ENCODE data around the gene DHRS9.

The DHRS9 gene

DNA sequence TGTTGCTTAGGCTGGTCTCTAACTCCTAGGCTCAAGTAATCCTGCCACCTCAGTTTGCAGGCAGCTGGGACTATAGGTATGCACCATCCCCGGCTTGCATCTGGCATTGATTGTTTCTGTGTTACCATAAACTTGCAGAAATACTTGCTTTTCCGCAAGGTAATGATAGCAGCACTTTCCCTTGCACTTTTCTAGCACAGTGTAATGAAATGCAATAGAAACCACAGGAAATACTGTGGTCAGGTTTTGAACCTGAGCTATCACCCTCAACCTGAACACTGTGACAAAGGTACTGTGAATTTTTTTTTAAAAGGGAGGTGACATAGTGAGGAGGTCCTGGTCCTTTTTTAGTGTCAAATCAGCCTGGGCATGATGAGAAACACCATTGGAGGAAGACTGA lies 38.3 kb downstream of the DHRS9 start (continued):
- no peak for TF ChIP-seq ZNF560 (tag by site-specific recombination; IDR thresholded peaks at IDR 0.05; ENCODE audit: borderline replicate concordance)
- TF ChIP-seq ZNF221 (tag by site-specific recombination; IDR thresholded peaks at IDR 0.05; ENCODE audit: borderline replicate concordance): no peak
- no peak for TF ChIP-seq IKZF3 (tag by site-specific recombination; IDR thresholded peaks at IDR 0.05)
- no peak for TF ChIP-seq ZNF792 (tag by site-specific recombination; IDR thresholded peaks at IDR 0.05)
- TF ChIP-seq, protein P1, sequence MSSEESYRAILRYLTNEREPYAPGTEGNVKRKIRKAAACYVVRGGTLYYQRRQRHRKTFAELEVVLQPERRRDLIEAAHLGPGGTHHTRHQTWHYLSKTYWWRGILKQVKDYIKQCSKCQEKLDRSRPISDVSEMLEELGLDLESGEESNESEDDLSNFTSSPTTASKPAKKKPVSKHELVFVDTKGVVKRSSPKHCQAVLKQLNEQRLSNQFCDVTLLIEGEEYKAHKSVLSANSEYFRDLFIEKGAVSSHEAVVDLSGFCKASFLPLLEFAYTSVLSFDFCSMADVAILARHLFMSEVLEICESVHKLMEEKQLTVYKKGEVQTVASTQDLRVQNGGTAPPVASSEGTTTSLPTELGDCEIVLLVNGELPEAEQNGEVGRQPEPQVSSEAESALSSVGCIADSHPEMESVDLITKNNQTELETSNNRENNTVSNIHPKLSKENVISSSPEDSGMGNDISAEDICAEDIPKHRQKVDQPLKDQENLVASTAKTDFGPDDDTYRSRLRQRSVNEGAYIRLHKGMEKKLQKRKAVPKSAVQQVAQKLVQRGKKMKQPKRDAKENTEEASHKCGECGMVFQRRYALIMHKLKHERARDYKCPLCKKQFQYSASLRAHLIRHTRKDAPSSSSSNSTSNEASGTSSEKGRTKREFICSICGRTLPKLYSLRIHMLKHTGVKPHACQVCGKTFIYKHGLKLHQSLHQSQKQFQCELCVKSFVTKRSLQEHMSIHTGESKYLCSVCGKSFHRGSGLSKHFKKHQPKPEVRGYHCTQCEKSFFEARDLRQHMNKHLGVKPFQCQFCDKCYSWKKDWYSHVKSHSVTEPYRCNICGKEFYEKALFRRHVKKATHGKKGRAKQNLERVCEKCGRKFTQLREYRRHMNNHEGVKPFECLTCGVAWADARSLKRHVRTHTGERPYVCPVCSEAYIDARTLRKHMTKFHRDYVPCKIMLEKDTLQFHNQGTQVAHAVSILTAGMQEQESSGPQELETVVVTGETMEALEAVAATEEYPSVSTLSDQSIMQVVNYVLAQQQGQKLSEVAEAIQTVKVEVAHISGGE (tag by site-specific recombination; conservative IDR thresholded peaks at IDR 0.05; ENCODE audit: low read depth): no peak

DNA sequence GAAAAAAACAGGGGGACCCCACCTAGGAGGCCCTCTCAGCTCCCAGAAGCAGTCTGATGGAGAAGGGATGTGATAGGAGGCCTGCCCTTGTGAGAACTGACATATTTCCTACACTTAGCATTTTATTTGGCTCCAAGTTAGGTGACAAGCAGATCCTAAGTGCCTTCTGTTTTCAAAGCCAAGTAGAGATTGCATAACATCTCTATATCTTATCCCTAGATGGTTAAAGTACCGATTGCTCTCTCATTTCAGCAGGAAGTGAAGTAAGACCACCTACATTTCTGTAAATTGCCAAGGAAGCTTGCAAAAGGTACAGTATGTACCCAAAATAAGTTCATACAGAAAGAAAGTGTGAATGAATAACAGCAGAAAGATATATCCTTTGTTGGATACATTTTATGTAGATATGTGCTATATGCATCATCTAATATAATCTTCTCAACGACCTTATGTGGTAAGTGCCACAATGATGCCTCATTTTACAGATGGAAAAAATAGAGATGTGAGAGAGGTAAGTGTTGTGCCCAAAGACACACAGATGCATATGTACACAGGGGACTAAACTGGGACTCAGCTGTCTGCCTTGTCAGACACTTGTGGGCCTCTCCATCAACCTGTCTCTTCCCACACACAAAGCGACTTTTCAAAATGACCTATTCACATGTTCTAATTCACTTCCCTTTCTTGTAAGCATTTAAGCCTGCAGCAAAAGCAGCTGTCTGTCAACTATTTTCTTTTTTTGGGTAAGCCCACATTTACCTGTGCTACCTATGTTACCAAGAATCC lies 38.9 kb downstream of the DHRS9 start:
- no peaks in the 10 kb centered on the region for H3K9me3 ChIP-seq (ENCODE audit: control insufficient read depth, insufficient read depth, low read depth, low read length)
- H3K27ac ChIP-seq (ENCODE audit: extremely low read depth, low read depth, low read length): no peak overlapping the region
- TF ChIP-seq ZNF621 (tag by site-specific recombination; IDR thresholded peaks at IDR 0.05): no peak
- TF ChIP-seq FEZF1 (tag by site-specific recombination; IDR thresholded peaks at IDR 0.05): no peak
- TF ChIP-seq ZNF248 (tag by site-specific recombination; IDR thresholded peaks at IDR 0.05): no peak
- TF ChIP-seq KLF1 (tag by site-specific recombination; IDR thresholded peaks at IDR 0.05): no peak
- TF ChIP-seq OVOL3 (tag by site-specific recombination; IDR thresholded peaks at IDR 0.05): no peak
- TF ChIP-seq ZNF776 (tag by site-specific recombination; IDR thresholded peaks at IDR 0.05; ENCODE audit: borderline replicate concordance): no peak
- TF ChIP-seq ZNF791 (tag by site-specific recombination; IDR thresholded peaks at IDR 0.05): no peak
- no peak for TF ChIP-seq ZNF37A (tag by site-specific recombination; IDR thresholded peaks at IDR 0.05)
- no peak for TF ChIP-seq ZBTB7A (tag by site-specific recombination; IDR thresholded peaks at IDR 0.05; ENCODE audit: low read depth)
- TF ChIP-seq ZNF112 (tag by site-specific recombination; IDR thresholded peaks at IDR 0.05): no peak
- TF ChIP-seq, protein P2, sequence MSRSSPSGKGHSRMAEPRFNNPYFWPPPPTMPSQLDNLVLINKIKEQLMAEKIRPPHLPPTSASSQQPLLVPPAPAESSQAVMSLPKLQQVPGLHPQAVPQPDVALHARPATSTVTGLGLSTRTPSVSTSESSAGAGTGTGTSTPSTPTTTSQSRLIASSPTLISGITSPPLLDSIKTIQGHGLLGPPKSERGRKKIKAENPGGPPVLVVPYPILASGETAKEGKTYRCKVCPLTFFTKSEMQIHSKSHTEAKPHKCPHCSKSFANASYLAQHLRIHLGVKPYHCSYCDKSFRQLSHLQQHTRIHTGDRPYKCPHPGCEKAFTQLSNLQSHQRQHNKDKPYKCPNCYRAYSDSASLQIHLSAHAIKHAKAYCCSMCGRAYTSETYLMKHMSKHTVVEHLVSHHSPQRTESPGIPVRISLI (tag by site-specific recombination; IDR thresholded peaks at IDR 0.05): no peak
- no peak for TF ChIP-seq KLF9 (tag by site-specific recombination; IDR thresholded peaks at IDR 0.05; ENCODE audit: low read depth)
- no peak for TF ChIP-seq ZNF157 (tag by site-specific recombination; IDR thresholded peaks at IDR 0.05)
- H3K4me1 ChIP-seq (ENCODE audit: control insufficient read depth, insufficient read depth, low read length): no peaks in the 10 kb centered on the region
- no peak overlapping the region for H3K4me3 ChIP-seq (ENCODE audit: low read depth, low read length)
- CTCF ChIA-PET: interaction anchor here (0.5 to 6.7 kb wide), 19 partner anchors 9 to 334 kb away, joined by 3 to 67 read pairs (median 7); no protein-coding TSS in a partner anchor
- POLR2A ChIA-PET: no interaction called here
- no peaks in the 10 kb centered on the region for H3K36me3 ChIP-seq (ENCODE audit: control insufficient read depth in 2 of 2, insufficient read depth in 1 of 2, low read length in 2 of 2)

All from HEK293 (cell line).